SHP77 treated with DMSO at 0.1 percent for 48 hours (cell line): ENCODE results near the gene MVB12B.

ENCODE experiments used
- DNase-seq: peaks from one replicate; lab custom pipeline; 2025; lab: John Stamatoyannopoulos, UW

MVB12B gene

GRCh38 chr9:126521551-126521950 lies 194.9 kb downstream of the MVB12B start:
- no peak for DNase-seq

- no peak for DNase-seq
These were observed 195.5 kb downstream of the MVB12B start for GRCh38 chr9:126521976-126522590.

DNA sequence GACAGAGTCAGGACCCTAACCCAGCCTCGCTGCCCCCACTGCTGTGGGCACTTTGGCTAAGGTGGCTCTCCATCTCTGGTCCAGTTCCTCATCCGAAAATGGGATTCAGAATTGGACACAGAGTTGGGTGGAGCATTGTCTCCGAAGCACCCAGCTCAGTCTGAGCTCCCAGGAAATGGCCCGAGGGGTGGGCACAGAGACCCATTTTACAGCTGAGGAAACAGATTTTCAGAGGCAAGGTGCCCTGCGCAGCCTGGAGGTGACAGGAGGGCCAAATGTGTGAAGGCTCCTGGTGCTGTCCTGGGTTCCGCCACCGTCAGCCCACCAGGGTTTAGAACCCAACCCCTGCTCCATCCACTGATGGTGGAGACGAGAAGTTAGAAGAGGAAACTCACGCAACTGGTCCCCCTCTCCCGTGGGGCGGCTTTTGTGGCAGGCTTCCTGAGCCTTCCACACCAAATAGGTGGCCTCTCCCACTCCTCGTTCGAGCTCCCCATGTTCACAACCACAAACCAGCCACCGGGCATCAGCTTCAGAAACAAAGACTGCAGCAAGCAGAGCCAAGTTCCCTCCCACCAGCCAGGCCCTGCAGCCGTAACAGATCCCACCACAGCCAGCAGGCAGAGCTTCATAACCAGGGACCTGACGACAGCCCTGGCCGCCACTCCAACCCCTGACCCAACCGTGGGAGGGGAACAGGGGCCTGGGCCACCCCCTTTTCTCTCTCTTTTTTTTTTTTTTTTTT lies 196.2 kb downstream of the MVB12B start:
- DNase-seq, result no peak

DNA sequence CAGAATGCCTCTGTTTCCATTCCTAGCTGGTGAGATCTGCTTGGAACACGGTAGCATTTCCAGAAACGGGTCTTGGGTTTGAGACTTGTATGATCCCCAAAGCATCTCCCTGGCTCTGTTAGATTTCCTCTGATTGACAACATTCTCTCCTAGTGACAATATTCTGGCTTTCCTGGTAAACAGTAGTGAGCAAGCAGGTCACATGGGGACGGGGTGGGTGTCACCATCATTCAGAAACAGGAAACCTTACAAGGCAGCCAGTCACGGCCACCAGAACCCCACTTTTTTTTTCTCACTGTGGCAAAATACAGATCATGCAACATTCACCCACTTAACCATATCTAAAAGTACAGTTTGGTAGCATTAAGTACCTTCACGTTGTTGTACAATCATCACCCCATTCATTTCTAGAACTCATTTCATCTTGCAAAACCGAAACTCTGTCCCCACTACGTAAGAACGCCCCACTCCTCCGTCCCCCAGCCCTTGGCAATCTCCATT lies 197.0 kb downstream of the MVB12B start:
- DNase-seq, result no peak

GRCh38 chr9:126524353-126525077 lies 197.9 kb downstream of the MVB12B start:
- no peak for DNase-seq

DNA sequence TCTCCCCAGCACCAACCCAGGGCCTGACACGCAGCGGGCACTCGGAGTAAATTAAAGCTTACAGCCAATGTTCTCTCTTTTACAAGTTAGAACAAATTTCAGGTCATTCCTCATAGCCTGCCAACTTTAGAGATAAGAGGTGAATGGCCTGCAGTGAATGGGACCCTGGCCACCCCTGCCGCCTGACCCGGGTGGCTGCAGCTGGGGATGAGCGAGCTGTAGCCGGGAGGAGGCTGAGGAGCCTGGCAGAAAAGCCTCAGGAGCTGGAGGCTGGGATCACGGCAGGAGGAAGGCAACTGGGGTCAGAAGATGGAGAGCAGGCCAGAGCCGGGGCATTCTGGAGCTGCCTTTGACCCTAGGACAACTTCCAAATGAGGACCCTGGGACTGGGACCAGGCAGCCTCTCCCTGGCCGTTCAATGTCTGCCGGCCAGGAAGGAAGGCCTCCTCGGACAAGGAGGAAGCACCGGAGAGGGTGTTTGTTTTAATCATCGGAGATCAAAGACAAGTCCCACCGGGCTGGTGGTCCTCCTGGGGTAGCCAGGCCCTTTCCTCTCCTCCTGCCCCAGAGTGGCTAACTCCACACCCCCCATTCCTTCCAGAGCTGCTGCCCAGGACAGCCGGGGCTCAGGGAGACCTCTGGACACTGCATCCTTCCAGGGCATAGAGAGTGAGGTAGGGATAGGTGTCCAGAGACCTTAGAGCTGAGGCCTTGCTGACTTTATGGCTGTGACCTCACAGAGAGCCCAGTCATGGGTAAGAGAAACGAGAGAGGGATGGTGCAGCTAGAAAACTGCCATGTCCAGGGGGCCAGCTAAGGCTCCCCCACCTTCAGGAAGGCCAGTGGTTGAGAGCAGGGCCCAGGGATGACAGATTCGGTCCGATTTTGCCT lies 199.8 kb downstream of the MVB12B start:
- no peak for DNase-seq

DNA sequence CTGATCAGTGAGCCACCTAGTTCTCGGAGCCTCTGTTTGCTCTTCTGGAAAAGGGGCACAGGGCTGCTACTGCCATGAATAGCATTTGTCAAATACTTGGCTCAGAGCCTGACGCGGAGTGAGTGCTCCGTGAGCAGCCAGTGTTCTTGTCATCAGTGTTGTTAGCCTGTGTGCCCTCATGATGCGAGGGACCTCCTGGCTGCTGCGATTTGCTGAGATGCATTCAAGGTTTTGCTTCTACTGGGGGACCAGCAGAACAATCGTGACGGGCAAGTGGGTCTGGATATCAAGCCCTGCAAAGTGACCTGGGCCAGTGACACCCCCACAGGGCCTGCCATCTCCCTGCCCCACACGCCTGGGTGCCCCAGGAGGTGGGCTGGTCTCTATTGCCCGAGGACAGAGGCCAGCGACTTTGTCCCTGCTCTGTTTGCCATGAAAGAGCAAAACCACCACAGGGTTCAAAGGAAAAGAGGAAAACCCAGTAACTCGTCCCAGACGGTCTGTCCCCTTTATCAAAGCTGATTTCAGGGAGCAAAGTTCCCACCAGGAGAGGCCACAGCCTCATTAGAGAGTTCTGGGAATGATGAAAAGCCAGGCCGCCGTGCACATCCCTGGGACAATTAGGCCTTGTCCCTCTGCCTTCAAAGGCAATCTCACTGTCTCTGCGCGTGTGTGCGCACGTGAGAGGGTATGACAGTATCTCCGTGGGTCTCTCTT lies 200.6 kb downstream of the MVB12B start:
- no peak for DNase-seq

DNA sequence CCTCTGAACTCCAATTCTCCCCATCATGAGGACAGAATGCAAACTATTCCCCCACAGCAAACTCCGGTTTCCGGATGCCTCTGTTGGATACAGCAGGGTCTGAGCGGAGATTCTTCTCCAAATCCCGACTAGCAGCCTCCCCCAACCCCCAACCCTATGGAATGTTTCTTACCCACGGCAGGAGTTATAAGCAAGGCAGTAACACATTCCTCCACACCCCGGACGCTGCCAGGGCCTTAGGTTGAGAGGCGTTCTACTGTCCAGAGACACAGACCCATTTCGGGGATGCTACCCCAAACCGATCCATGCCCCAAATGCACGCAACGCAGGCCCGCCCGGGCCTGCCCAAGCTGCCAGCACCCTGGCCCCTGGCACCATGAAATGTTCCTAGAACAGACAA lies 201.5 kb downstream of the MVB12B start:
- DNase-seq, result no peak

- DNase-seq, result no peak
These were observed 202.3 kb downstream of the MVB12B start for GRCh38 chr9:126528915-126529314.

GRCh38 chr9:126531035-126531571 lies 204.5 kb downstream of the MVB12B start:
- no peak for DNase-seq

DNA sequence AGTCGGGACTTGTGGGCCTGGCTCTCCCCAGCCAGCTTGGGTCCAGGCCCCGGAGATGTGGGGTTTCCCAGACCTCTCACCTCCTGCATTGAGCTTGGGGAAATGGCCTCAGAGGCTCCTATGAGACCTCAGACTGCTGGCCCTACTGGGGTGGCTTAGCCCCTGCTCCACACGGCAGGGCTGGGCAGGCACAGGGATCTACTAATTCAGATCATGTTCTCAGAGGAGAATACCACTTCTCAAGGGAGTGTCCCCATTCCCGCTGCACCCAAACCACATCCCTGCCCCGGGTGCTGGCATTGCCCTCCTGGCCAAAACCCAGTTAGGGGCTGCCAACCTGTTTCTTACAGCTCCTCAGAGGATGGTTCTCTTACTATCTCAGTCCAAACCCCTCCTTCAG lies 205.0 kb downstream of the MVB12B start:
- no peak for DNase-seq

- DNase-seq, result no peak
These were observed 205.4 kb downstream of the MVB12B start for GRCh38 chr9:126532019-126532462.

- no peak for DNase-seq
These were observed 205.9 kb downstream of the MVB12B start for GRCh38 chr9:126532489-126532888.

- no peak for DNase-seq
These were observed 206.6 kb downstream of the MVB12B start for GRCh38 chr9:126532951-126533925.

GRCh38 chr9:126533926-126534310 lies 207.3 kb downstream of the MVB12B start:
- no peak for DNase-seq

DNA sequence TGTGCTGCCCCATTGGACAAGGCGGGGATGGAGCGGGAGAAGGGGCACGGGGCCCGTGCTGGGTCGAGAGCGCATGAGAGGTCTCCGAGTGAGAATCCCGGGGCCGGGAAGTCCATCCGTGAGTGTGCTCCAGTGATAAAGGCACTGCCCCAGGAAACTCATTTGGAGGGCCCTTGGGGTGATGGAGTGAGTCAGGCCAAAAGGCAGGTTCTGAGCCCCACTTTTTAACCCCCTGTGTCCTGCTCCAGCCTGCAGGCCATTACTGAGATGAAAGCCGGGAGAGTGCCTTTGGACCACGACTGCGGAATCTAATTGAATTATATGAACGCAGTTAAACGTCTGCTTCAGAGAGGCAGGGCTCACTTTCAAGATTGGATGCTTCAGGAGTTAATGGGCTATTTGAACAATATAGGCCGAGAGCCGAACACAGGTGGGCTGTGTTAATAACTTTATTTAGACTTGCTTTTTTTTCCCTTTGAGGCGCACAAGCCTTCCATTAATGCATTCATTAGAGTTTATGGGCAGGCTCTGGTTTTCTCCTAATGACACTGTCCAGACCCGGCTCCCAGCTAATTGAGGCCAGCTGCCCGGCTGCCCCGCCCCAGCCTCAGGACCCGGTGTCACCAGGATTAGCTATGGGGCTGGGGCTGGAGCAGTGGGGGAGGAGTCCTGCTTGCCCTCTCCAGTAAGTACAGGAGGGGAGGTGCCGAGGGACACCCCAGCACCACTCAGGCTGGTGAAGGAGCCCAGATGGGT lies 208.0 kb downstream of the MVB12B start:
- no peak for DNase-seq

DNA sequence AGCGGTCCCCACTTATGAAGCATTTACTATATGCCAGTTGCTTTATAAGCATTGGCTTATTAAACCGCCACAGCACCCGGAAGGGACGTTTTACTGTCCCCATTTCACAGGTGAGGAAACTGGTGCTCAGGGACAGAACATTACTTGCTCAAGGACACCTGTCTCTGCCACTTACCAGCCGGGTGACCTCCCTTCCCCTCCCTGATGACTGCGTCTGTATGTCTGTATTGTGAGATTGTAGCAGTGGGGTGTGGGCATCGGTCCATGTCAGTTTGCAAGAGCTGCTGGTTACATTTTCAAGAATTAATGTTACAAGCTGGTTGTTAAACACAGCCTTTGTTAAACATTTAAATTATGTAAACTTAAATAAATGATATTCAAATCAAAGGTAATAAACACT lies 209.5 kb downstream of the MVB12B start:
- no peak for DNase-seq

DNA sequence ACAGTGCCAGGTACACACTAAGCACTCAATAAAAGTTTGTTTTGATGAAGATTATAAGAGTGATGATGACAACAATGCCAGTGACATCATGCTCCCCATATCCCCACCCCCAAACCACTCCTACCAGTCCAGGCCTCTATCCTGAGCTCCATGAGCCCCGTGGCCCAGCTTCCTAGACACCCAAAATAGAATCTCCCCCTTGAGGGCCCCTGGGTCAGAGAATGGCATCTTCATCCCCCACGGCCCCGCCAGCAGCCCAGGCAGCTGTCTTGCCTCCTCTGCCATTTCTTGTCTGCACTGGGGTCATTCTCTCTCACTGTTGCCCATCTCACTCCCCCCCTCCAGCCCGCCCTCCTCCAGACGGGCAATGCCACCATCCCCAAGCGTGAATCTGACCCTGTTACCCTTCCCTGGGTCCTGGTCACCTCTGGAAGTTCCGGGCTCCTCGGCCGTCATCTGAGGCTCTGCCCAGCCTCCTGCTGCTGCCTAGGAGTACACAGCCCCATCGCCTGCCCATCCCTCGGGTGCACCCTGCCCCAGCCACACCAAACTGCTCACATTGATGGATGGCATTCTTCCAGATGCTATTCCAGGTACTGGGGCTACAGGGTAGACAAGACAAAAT lies 210.3 kb downstream of the MVB12B start:
- DNase-seq, result no peak

DNA sequence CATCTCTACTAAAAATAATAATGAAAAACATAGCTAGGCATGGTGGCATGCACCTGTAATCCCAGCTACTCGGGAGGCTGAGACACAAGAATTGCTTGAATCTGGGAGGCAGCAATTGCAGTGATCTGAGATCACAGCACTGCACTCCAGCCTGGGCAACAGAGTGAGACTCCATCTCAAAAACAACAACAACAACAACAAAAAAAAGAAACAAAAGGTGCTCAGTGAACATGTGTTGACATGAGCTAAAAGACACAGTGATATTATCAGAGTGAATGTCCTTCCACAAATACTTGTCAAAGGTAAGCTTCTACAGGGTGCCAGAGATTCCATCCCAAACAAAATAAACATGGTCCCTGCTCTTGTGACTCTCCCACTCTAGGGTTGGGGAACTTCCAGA lies 211.9 kb downstream of the MVB12B start:
- DNase-seq, result no peak
